ENCODE results near the gene MYCT1.
"Not testable (repeated sequence)": the region's sequence is repeated elsewhere in the genome, so short reads cannot be mapped to it uniquely, and the experiment has no call there.

Gene MYCT1

GRCh38 chr6:152701863-152702401, 4.2 kb downstream of the MYCT1 start:
- H3K27ac Mint-ChIP-seq = no peak overlapping the region
- TF ChIP-seq CTCF (IDR thresholded peaks at IDR 0.05; ENCODE audit: unreplicated experiment in 3 of 3) = no peak
- H3K36me3 Mint-ChIP-seq (ENCODE audit: low read depth) = no peaks in the 10 kb centered on the region
- H3K4me3 Mint-ChIP-seq = no peak overlapping the region
- H3K27me3 Mint-ChIP-seq (ENCODE audit: low read depth) = no peaks in the 10 kb centered on the region
- H3K9me3 Mint-ChIP-seq = peaks cover 2% of the 10 kb centered on the region
- H3K4me1 Mint-ChIP-seq = no peaks in the 10 kb centered on the region

- H3K4me1 Mint-ChIP-seq = not testable (repeated sequence)
Measured at GRCh38 chr6:152703750-152704149, 6.1 kb downstream of the MYCT1 start.

GRCh38 chr6:152705327-152705726, 7.6 kb downstream of the MYCT1 start:
- Mint-ChIP-seq H3K36me3 (ENCODE audit: low read depth) (no peaks in the 10 kb centered on the region), H3K4me1 (no peaks in the 10 kb centered on the region), H3K9me3 (peaks cover 6% of the 10 kb centered on the region), H3K4me3 (no peak overlapping the region), H3K27ac (no peak overlapping the region), H3K27me3 (ENCODE audit: low read depth) (no peaks in the 10 kb centered on the region)
- TF ChIP-seq CTCF (IDR thresholded peaks at IDR 0.05; ENCODE audit: unreplicated experiment in 3 of 3) = no peak

More at GRCh38 chr6:152703750-152704149, 6.1 kb downstream of the MYCT1 start:
- H3K27ac Mint-ChIP-seq; H3K27me3 Mint-ChIP-seq (ENCODE audit: low read depth); H3K9me3 Mint-ChIP-seq; H3K36me3 Mint-ChIP-seq (ENCODE audit: low read depth); H3K4me3 Mint-ChIP-seq: not testable (repeated sequence)

- peaks cover 16% of the 10 kb centered on the region for H3K9me3 Mint-ChIP-seq
- no peak overlapping the region for H3K4me3 Mint-ChIP-seq
- H3K4me1 Mint-ChIP-seq = no peaks in the 10 kb centered on the region
- no peak overlapping the region for H3K27ac Mint-ChIP-seq
- H3K27me3 Mint-ChIP-seq (ENCODE audit: low read depth) = no peaks in the 10 kb centered on the region
- peaks cover 11% of the 10 kb centered on the region for H3K36me3 Mint-ChIP-seq (ENCODE audit: low read depth)
- TF ChIP-seq CTCF (IDR thresholded peaks at IDR 0.05; ENCODE audit: unreplicated experiment in 3 of 3) = no peak
Measured at GRCh38 chr6:152716322-152716721, 18.6 kb downstream of the MYCT1 start.

- Mint-ChIP-seq H3K27me3 (ENCODE audit: low read depth) (no peaks in the 10 kb centered on the region), H3K4me3 (no peak overlapping the region), H3K9me3 (no peaks in the 10 kb centered on the region), H3K27ac (peak overlapping the region in 1 of 3 experiments; percentile 2), H3K36me3 (ENCODE audit: low read depth) (no peaks in the 10 kb centered on the region), H3K4me1 (no peaks in the 10 kb centered on the region)
- TF ChIP-seq CTCF (IDR thresholded peaks at IDR 0.05; ENCODE audit: unreplicated experiment in 3 of 3) = no peak
Measured at GRCh38 chr6:152720974-152721373, 23.3 kb downstream of the MYCT1 start.

GRCh38 chr6:152721956-152722355, 24.3 kb downstream of the MYCT1 start:
- Mint-ChIP-seq H3K4me1 (no peaks in the 10 kb centered on the region), H3K27ac (no peak overlapping the region), H3K4me3 (no peak overlapping the region), H3K36me3 (ENCODE audit: low read depth) (no peaks in the 10 kb centered on the region), H3K9me3 (no peaks in the 10 kb centered on the region), H3K27me3 (ENCODE audit: low read depth) (no peaks in the 10 kb centered on the region)
- no peak for TF ChIP-seq CTCF (IDR thresholded peaks at IDR 0.05; ENCODE audit: unreplicated experiment in 3 of 3)
